Keratinocyte (primary cell): Measurements from ENCODE around the gene CMPK2. TPM values are rescaled to one million over a fixed set of nuclear protein-coding genes. Genes with fewer than 3 reads are reported as not detected.

ENCODE experiments used
- DNase-seq: peaks from one replicate; pipeline ENCODE4 v3.0.0-alpha.2; 2011; ENCODE audit warnings: low read depth, missing footprints, low spot score
- FAIRE-seq: peaks from 2 replicates; lab custom pipeline; 2011; peaks lifted over from hg19 to GRCh38; lab: Jason Lieb, UNC
- H2AFZ ChIP-seq: 2 replicates; pipeline ENCODE4 v1.6.0; 2012; ENCODE audit warnings: low read length, control low read depth, inconsistent platforms; ENCODE audit not compliant: control insufficient read depth
- H3K27ac ChIP-seq: 2 replicates; pipeline ENCODE4 v1.5.1; 2011; ENCODE audit warnings: low read length; ENCODE audit not compliant: control insufficient read depth, insufficient read depth
- H3K27me3 ChIP-seq: 3 replicates; pipeline ENCODE4 v1.6.0; 2011; ENCODE audit warnings: low read length; ENCODE audit not compliant: control insufficient read depth, insufficient read depth; ENCODE audit errors: extremely low read depth
- H3K36me3 ChIP-seq, 2 experiments: 2 replicates in 1 of 2; 3 replicates in 1 of 2; pipeline ENCODE4 v1.5.1; 2011; ENCODE audit warnings: low read length in 2 of 2, mild to moderate bottlenecking in 1 of 2; ENCODE audit not compliant: control insufficient read depth in 2 of 2, insufficient read depth in 2 of 2; ENCODE audit errors: extremely low read depth in 1 of 2
- H3K4me1 ChIP-seq: 3 replicates; pipeline ENCODE4 v1.5.1; 2011; ENCODE audit warnings: low read length; ENCODE audit not compliant: control insufficient read depth, insufficient read depth; ENCODE audit errors: extremely low read depth
- H3K4me2 ChIP-seq: 3 replicates; pipeline ENCODE4 v1.6.0; 2011; ENCODE audit warnings: low read depth, low read length; ENCODE audit not compliant: control insufficient read depth, insufficient read depth; ENCODE audit errors: extremely low read depth
- H3K4me3 ChIP-seq, 3 experiments: fragments of 200-600 bp in 1 of 3; sonication (generic) in 1 of 3; 2 replicates in 2 of 3; 3 replicates in 1 of 3; pipeline ENCODE4 v1.5.1; 2011 to 2016; ENCODE audit warnings: low read length in 3 of 3, mild to moderate bottlenecking in 3 of 3, control low read depth in 2 of 3, inconsistent platforms in 1 of 3, low read depth in 1 of 3, mixed read lengths in 1 of 3, mixed run types in 1 of 3, moderate library complexity in 1 of 3; ENCODE audit not compliant: control insufficient read depth in 2 of 3, insufficient read depth in 2 of 3; ENCODE audit errors: extremely low read depth in 1 of 3
- H3K79me2 ChIP-seq: 2 replicates; pipeline ENCODE4 v1.6.0; 2012; ENCODE audit warnings: low read length; ENCODE audit not compliant: control insufficient read depth, insufficient read depth
- H3K9ac ChIP-seq: 3 replicates; pipeline ENCODE4 v1.6.0; 2011; ENCODE audit warnings: low read length; ENCODE audit not compliant: control insufficient read depth, insufficient read depth; ENCODE audit errors: extremely low read depth
- H3K9me1 ChIP-seq: 3 replicates; pipeline ENCODE4 v1.6.0; 2011; ENCODE audit warnings: low read length; ENCODE audit not compliant: control insufficient read depth, insufficient read depth; ENCODE audit errors: extremely low read depth
- H3K9me3 ChIP-seq: 2 replicates; pipeline ENCODE4 v1.5.1; 2012; ENCODE audit warnings: low read depth, low read length; ENCODE audit not compliant: control insufficient read depth
- H4K20me1 ChIP-seq: 3 replicates; pipeline ENCODE4 v1.6.0; 2011; ENCODE audit warnings: low read length; ENCODE audit not compliant: control insufficient read depth, insufficient read depth; ENCODE audit errors: extremely low read depth
- EZH2 ChIP-seq: IDR thresholded peaks from one replicate; pipeline ENCODE4 v1.6.1; 2012; ENCODE audit warnings: inconsistent platforms, mild to moderate bottlenecking, low read length, moderate library complexity
- dilution Hi-C: fragments of 300-500 bp; cut with MboI; formaldehyde crosslinking; loops from one replicate; pipeline ENCODE4 v1.7.0; 2020; ENCODE audit warnings: low sequenced_read_pairs; ENCODE audit not compliant: extremely low pct_ligation_motif_present
- polyA plus RNA-seq, 5 experiments: library from polyadenylated mRNA; depleted of rRNA in 3 of 5; stranded (reverse) in 3 of 5; stranded (forward) in 1 of 5; unstranded in 1 of 5; fragments of >200 nt; gene quantifications; 1 replicate in 1 of 5; 2 replicates in 3 of 5; 3 replicates in 1 of 5; pipeline versions ENCODE4 v1.2.1 to v1.2.3, GENCODE V29; 2011 to 2012; ENCODE audit warnings: missing spikeins in 2 of 5, low read depth in 1 of 5, low replicate concordance in 1 of 5
- TF ChIP-seq, protein P1 (sequence below), 3 experiments: IDR thresholded peaks in 1 of 3; conservative IDR thresholded peaks in 1 of 3; optimal IDR thresholded peaks in 1 of 3; 2 replicates in 2 of 3; 3 replicates in 1 of 3; pipeline versions ENCODE3 to v1.5.1; 2011; ENCODE audit warnings: low read length in 3 of 3, mild to moderate bottlenecking in 3 of 3, moderate library complexity in 2 of 3, control low read depth in 1 of 3, inconsistent platforms in 1 of 3; ENCODE audit not compliant: insufficient read depth in 2 of 3; ENCODE audit errors: extremely low read depth in 1 of 3

Gene CMPK2
- polyA plus RNA-seq, 1 donor (not counting 4 experiments of a cell fraction or from before 2014, with no cell fraction given) = 1.5 TPM

DNA sequence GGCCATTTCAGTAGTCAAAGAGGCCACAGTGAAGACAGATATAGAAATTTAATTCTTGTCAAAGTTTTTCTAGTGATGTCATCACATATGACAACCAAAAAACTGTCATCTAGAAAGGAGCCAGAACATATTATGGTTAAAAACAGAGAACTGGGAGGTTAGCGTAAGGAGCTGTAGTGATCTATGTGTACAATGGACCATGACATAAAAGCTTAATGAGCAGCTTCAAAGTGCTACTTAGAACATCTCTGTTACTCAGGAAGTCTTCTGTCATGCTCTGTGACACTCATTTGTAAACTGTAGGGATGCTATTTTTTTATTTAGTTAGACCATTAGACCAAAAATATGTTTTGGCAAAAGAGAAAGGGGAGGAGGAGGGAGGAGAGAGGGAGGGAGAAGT is 57.3 kb downstream of the CMPK2 start:
- FAIRE-seq (no peak), DNase-seq (no peak)
- Histone ChIP-seq H3K36me3 (no peaks in the 10 kb centered on the region), H3K9me3 (no peaks in the 10 kb centered on the region), H3K9ac (no peak overlapping the region), H3K79me2 (no peaks in the 10 kb centered on the region), H2AFZ (no peak overlapping the region), H3K4me2 (no peak overlapping the region), H3K4me1 (no peaks in the 10 kb centered on the region), H3K27me3 (no peaks in the 10 kb centered on the region), H3K4me3 (no peak overlapping the region), H4K20me1 (no peaks in the 10 kb centered on the region), H3K9me1 (no peaks in the 10 kb centered on the region), H3K27ac (no peak overlapping the region)
- dilution Hi-C loops = no loop called here
- no peak for TF ChIP-seq EZH2
- TF ChIP-seq, protein P1, sequence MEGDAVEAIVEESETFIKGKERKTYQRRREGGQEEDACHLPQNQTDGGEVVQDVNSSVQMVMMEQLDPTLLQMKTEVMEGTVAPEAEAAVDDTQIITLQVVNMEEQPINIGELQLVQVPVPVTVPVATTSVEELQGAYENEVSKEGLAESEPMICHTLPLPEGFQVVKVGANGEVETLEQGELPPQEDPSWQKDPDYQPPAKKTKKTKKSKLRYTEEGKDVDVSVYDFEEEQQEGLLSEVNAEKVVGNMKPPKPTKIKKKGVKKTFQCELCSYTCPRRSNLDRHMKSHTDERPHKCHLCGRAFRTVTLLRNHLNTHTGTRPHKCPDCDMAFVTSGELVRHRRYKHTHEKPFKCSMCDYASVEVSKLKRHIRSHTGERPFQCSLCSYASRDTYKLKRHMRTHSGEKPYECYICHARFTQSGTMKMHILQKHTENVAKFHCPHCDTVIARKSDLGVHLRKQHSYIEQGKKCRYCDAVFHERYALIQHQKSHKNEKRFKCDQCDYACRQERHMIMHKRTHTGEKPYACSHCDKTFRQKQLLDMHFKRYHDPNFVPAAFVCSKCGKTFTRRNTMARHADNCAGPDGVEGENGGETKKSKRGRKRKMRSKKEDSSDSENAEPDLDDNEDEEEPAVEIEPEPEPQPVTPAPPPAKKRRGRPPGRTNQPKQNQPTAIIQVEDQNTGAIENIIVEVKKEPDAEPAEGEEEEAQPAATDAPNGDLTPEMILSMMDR (optimal IDR thresholded peaks at IDR 0.05 in 1 of 3, IDR thresholded peaks at IDR 0.05 in 1 of 3, conservative IDR thresholded peaks at IDR 0.05 in 1 of 3; ENCODE audit: extremely low read depth in 1 of 3, insufficient read depth in 2 of 3, low read length in 3 of 3) = no peak

DNA sequence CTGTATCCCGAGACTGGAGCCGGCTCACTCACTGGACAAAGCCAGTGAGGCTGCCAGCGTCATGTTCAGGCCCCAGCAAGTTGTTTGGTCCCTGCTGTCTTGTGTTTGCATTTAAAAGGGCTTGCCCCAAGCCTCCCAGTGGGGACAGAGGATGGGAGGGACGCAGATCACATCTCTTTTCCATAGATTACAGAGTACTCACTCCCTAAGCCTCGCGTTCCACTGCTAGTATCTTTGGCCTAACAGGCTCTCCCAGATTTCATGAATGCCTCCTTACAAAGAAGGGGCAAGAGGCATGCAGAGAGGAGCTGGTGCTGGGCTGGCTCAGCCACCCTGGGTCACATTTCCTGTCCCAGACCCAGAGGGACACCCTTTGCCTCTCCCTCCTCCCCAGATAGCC is 59.1 kb downstream of the CMPK2 start:
- TF ChIP-seq, protein P1 (optimal IDR thresholded peaks at IDR 0.05 in 1 of 3, IDR thresholded peaks at IDR 0.05 in 1 of 3, conservative IDR thresholded peaks at IDR 0.05 in 1 of 3; ENCODE audit: extremely low read depth in 1 of 3, insufficient read depth in 2 of 3, low read length in 3 of 3) = no peak
- no peak for TF ChIP-seq EZH2
- Histone ChIP-seq H3K4me1 (no peaks in the 10 kb centered on the region), H3K9me1 (no peaks in the 10 kb centered on the region), H3K79me2 (no peaks in the 10 kb centered on the region), H3K9me3 (no peaks in the 10 kb centered on the region), H3K36me3 (no peaks in the 10 kb centered on the region), H4K20me1 (no peaks in the 10 kb centered on the region), H3K4me3 (no peak overlapping the region), H3K27me3 (no peaks in the 10 kb centered on the region), H2AFZ (no peak overlapping the region), H3K4me2 (no peak overlapping the region), H3K27ac (no peak overlapping the region), H3K9ac (no peak overlapping the region)
- no peak for FAIRE-seq
- DNase-seq = no peak
- dilution Hi-C loops = no loop called here
